ENCODE data around the gene CIBAR2. TPM values are rescaled to one million over a fixed set of nuclear protein-coding genes. Genes with fewer than 3 reads are reported as not detected.

Gene CIBAR2
- total and polyA plus RNA-seq, 10 of the 15 experiments (the other 5 are each of a cell fraction or from before 2014, with no cell fraction given), result 0.05 to 0.16 (median 0.07) TPM; not detected in 7

GRCh38 chr16:85136213-85136701 is 24.0 kb upstream of the CIBAR2 start (continued):
- TF ChIP-seq SKIL (IDR thresholded peaks at IDR 0.05; ENCODE audit: low read depth, poor library complexity, severe bottlenecking), result no peak
- no peak for TF ChIP-seq KAT2A (conservative IDR thresholded peaks at IDR 0.05; ENCODE audit: control insufficient read depth, low read depth, low read length)
- TF ChIP-seq KDM1A (IDR thresholded peaks at IDR 0.05; ENCODE audit: borderline replicate concordance), result no peak
- peak; percentile 72 for TF ChIP-seq RUNX3 (IDR thresholded peaks at IDR 0.05; ENCODE audit: low read length)
- 0 out of 2 replicates have a peak, but pooled peaks have one; percentile 26 for TF ChIP-seq DPF2 (IDR thresholded peaks at IDR 0.05)
- no peak for TF ChIP-seq NBN (IDR thresholded peaks at IDR 0.05)
- TF ChIP-seq HDAC2 (IDR thresholded peaks at IDR 0.05), result no peak
- TF ChIP-seq SRF (IDR thresholded peaks at IDR 0.05; ENCODE audit: low read depth in 2 of 2, low read length in 2 of 2), result peak in 1 of 2 experiments; percentile 71; a peak in 2 of 4 replicates
- no peak for TF ChIP-seq NR2C2 (IDR thresholded peaks at IDR 0.05; ENCODE audit: borderline replicate concordance, control insufficient read depth, insufficient read length, low read depth)
- no peak; the same call in 1 of the 2 replicates for TF ChIP-seq ELK1 (IDR thresholded peaks at IDR 0.05; ENCODE audit: low read depth, low read length)
- TF ChIP-seq IRF3 (IDR thresholded peaks at IDR 0.05), result no peak
- no peak for TF ChIP-seq PBX3 (IDR thresholded peaks at IDR 0.05; ENCODE audit: insufficient replicate concordance, low read depth, low read length)
- no peak for TF ChIP-seq E4F1 (IDR thresholded peaks at IDR 0.05; ENCODE audit: borderline replicate concordance, partially characterized antibody)
- peak; percentile 58 for TF ChIP-seq GABPA (IDR thresholded peaks at IDR 0.05; ENCODE audit: low read depth)
- no peak for TF ChIP-seq ZSCAN29 (IDR thresholded peaks at IDR 0.05)
- peak; percentile 37; the same call in 1 of the 2 replicates for TF ChIP-seq MLLT1 (IDR thresholded peaks at IDR 0.05)
- TF ChIP-seq KLF5 (IDR thresholded peaks at IDR 0.05; ENCODE audit: partially characterized antibody), result no peak
- no peak for TF ChIP-seq ZNF622 (IDR thresholded peaks at IDR 0.05)
- 0 out of 2 replicates have a peak, but pooled peaks have one; percentile 30 for TF ChIP-seq IKZF1 (conservative IDR thresholded peaks at IDR 0.05)
- TF ChIP-seq TCF12 (IDR thresholded peaks at IDR 0.05; ENCODE audit: low read depth, low read length), result peak; percentile 55; the same call in 1 of the 2 replicates
- TF ChIP-seq CREM (IDR thresholded peaks at IDR 0.05; ENCODE audit: low read depth), result no peak
- peak; percentile 70 for TF ChIP-seq YY1 (IDR thresholded peaks at IDR 0.05; ENCODE audit: low read depth, low read length)
